ENCODE measurements around the gene PSEN1. TPM values are rescaled to one million over a fixed set of nuclear protein-coding genes. Genes with fewer than 3 reads are reported as not detected.
A peak's percentile ranks its signal among the peaks of the same experiment; 100 is the strongest.

PSEN1 gene
- total and polyA plus RNA-seq, 10 of the 15 experiments (the other 5 are each of a cell fraction or from before 2014, with no cell fraction given): 8.9 to 32.3 (median 21.8) TPM

DNA sequence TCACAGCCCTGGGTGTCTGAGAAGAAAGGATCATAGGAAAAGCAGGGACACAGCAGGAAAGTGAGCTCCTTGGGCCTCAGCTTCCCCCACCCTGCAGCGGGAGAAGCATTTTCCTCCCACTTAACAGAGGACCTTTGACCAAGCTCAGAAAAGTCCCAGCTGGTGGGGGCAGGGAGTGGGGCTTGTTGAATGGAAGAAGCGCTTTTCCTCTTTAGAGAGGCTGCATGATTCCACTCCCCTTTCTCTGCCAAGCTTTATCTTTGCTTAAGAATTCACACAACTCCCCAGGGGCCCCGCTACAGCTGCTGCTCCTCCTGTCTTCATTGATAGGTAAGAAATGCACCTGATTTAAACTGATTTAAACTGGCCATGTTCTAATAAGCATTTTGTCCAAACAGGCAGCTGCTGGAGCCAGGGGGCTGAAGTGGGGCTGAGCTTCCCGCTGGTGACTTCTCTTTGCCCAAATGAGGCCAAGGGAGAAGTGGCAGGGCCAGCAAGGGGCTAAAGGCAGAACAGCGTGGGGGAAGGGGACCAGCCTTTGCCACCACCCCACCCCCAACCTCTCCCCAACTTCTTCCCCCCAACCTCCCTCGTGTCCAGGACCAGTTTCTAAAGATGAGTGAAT lies 99.3 kb downstream of the PSEN1 start:
- no peak overlapping the region for H3K27ac ChIP-seq (ENCODE audit: control insufficient read depth, insufficient read depth)
- no peak overlapping the region for H3K9ac ChIP-seq (ENCODE audit: control insufficient read depth, insufficient read depth, low read length)
- FAIRE-seq (no peak), DNase-seq (ENCODE audit: low read depth, low spot score) (no peak), ATAC-seq (no peak)
- H2AFZ ChIP-seq (ENCODE audit: control insufficient read depth, low read depth, low read length): no peak overlapping the region
- POLR2A ChIA-PET: interaction anchor here (0.6 to 1.1 kb wide), 6 partner anchors 11 to 60 kb away, joined by 3 to 5 read pairs (median 3); no protein-coding TSS in a partner anchor
- H3K4me3 ChIP-seq: no peak overlapping the region
- SMC1A ChIA-PET (ENCODE audit: uncharacterized antibody, unreplicated experiment): interaction anchor here (0.7 to 1.4 kb wide), 6 partner anchors 30 to 242 kb away, joined by 3 to 4 read pairs (median 4); no protein-coding TSS in a partner anchor
- H3K4me1 ChIP-seq (ENCODE audit: control insufficient read depth, insufficient read depth, low read length): peaks cover 22% of the 10 kb centered on the region
- 43% methylated on average over 6 of the region's 6 CpGs for WGBS (ENCODE audit: insufficient coverage, insufficient replicate concordance, low lambda C conversion rate, missing lambda C conversion rate)
- H3K9me3 ChIP-seq (replicated peaks; ENCODE audit: control insufficient read depth, insufficient read depth, low read length): no peaks in the 10 kb centered on the region; the same call in 2 of the 3 replicates
- CTCF ChIA-PET: interaction anchor here (0.6 to 2.1 kb wide), 7 partner anchors 8 to 236 kb away, joined by 3 to 9 read pairs (median 4); no protein-coding TSS in a partner anchor
- H3K27me3 ChIP-seq (replicated peaks in 1 of 2; ENCODE audit: control insufficient read depth in 2 of 2, insufficient read depth in 2 of 2, low read length in 1 of 2): peaks cover 8 to 26% of the 10 kb centered on the region in 2 experiments
- no peaks in the 10 kb centered on the region for H3K79me2 ChIP-seq (ENCODE audit: control insufficient read depth, insufficient read depth, low read length)
- H3K36me3 ChIP-seq (ENCODE audit: control insufficient read depth in 2 of 2, insufficient read depth in 2 of 2, low read length in 1 of 2): no peaks in the 10 kb centered on the region
- BruUV-seq (replicated peaks): no TSS peak
- RAD21 ChIA-PET (ENCODE audit: unreplicated experiment): interaction anchor here (0.8 to 1.3 kb wide), 8 partner anchors 9 to 242 kb away, joined by 3 to 7 read pairs (median 4); no protein-coding TSS in a partner anchor
- TF ChIP-seq JUNB (IDR thresholded peaks at IDR 0.05) (no peak), IRF4 (IDR thresholded peaks at IDR 0.05; ENCODE audit: low read depth, low read length) (no peak), IKZF1 (conservative IDR thresholded peaks at IDR 0.05) (peak; percentile 22; the same call in 1 of the 2 replicates), MEF2B (IDR thresholded peaks at IDR 0.05; ENCODE audit: partially characterized antibody, poor library complexity, severe bottlenecking) (peak; percentile 38)
- in situ Hi-C loops (cut with MboI) (no loop called here), intact Hi-C loops (cut with micrococcal nuclease; ENCODE audit: unreplicated experiment) (no loop called here)
- no peaks in the 10 kb centered on the region for H4K20me1 ChIP-seq (ENCODE audit: control insufficient read depth, insufficient read depth)
- no peak overlapping the region for H3K4me2 ChIP-seq (ENCODE audit: control insufficient read depth, insufficient read depth)

DNA sequence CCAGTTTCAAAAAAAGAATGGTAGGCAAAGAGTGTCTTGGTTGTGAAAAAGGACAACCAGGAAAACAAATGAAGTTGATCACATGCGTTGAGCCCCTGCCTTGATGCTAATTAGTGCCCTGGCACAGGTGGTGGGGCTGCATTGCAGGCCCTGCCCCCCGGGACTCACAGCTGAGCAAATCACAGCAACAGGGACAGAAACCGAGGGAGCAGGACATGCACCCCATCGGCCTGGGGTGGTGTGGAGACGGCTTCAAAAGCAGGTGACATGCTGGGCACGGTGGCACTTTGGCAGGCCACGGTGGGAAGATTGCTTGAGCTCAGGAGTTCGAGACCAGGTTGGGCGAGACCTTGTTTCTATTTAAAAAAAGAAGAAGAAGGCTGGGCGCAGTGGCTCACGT lies 99.8 kb downstream of the PSEN1 start:
- H2AFZ ChIP-seq (ENCODE audit: control insufficient read depth, low read depth, low read length): no peak overlapping the region
- RAD21 ChIA-PET (ENCODE audit: unreplicated experiment): interaction anchor here (1.0 to 1.6 kb wide), 8 partner anchors 8 to 241 kb away, joined by 3 to 7 read pairs (median 4); no protein-coding TSS in a partner anchor
- no peak for ATAC-seq
- H3K79me2 ChIP-seq (ENCODE audit: control insufficient read depth, insufficient read depth, low read length): no peaks in the 10 kb centered on the region
- no peak for DNase-seq (ENCODE audit: low read depth, low spot score)
- intact Hi-C loops (cut with micrococcal nuclease; ENCODE audit: unreplicated experiment) (no loop called here), in situ Hi-C loops (cut with MboI) (no loop called here)
- no peaks in the 10 kb centered on the region for H4K20me1 ChIP-seq (ENCODE audit: control insufficient read depth, insufficient read depth)
- POLR2A ChIA-PET: interaction anchor here (0.6 to 1.1 kb wide), 5 partner anchors 11 to 865 kb away, joined by 3 to 4 read pairs (median 3); no protein-coding TSS in a partner anchor
- no peak overlapping the region for H3K27ac ChIP-seq (ENCODE audit: control insufficient read depth, insufficient read depth)
- no peak overlapping the region for H3K9ac ChIP-seq (ENCODE audit: control insufficient read depth, insufficient read depth, low read length)
- H3K4me2 ChIP-seq (ENCODE audit: control insufficient read depth, insufficient read depth): no peak overlapping the region
- no peaks in the 10 kb centered on the region; the same call in 2 of the 3 replicates for H3K9me3 ChIP-seq (replicated peaks; ENCODE audit: control insufficient read depth, insufficient read depth, low read length)
- H3K36me3 ChIP-seq (ENCODE audit: control insufficient read depth in 2 of 2, insufficient read depth in 2 of 2, low read length in 1 of 2): no peaks in the 10 kb centered on the region
- SMC1A ChIA-PET (ENCODE audit: uncharacterized antibody, unreplicated experiment): interaction anchor here (0.7 to 1.5 kb wide), 7 partner anchors 16 to 242 kb away, joined by 3 to 4 read pairs (median 3); no protein-coding TSS in a partner anchor
- H3K27me3 ChIP-seq (replicated peaks in 1 of 2; ENCODE audit: control insufficient read depth in 2 of 2, insufficient read depth in 2 of 2, low read length in 1 of 2): peaks cover 8 to 26% of the 10 kb centered on the region in 2 experiments
- H3K4me1 ChIP-seq (ENCODE audit: control insufficient read depth, insufficient read depth, low read length): peaks cover 27% of the 10 kb centered on the region
- CTCF ChIA-PET: interaction anchor here (1.0 to 2.1 kb wide), 5 partner anchors 13 to 236 kb away, joined by 3 to 9 read pairs (median 6); no protein-coding TSS in a partner anchor
- no TSS peak for BruUV-seq (replicated peaks)
- FAIRE-seq: no peak
- 23% methylated on average over 11 of the region's 11 CpGs for WGBS (ENCODE audit: insufficient coverage, insufficient replicate concordance, low lambda C conversion rate, missing lambda C conversion rate)
- no peak overlapping the region for H3K4me3 ChIP-seq
- TF ChIP-seq POLR2AphosphoS5 (IDR thresholded peaks at IDR 0.05; ENCODE audit: low read length) (no peak), IKZF2 (IDR thresholded peaks at IDR 0.05) (no peak), EP300 (IDR thresholded peaks at IDR 0.05; ENCODE audit: borderline replicate concordance in 1 of 2, control insufficient read depth in 1 of 2, low read depth in 2 of 2, low read length in 2 of 2) (no peak), HDAC6 (IDR thresholded peaks at IDR 0.05; ENCODE audit: unreplicated experiment) (no peak), CHD4 (IDR thresholded peaks at IDR 0.05) (no peak), POU2F2 (IDR thresholded peaks at IDR 0.05; ENCODE audit: borderline replicate concordance, low read depth, low read length) (no peak), CHD1 (IDR thresholded peaks at IDR 0.05; ENCODE audit: low read depth, low read length) (no peak), NFIC (IDR thresholded peaks at IDR 0.05; ENCODE audit: low read depth, low read length) (no peak), PAX5 (IDR thresholded peaks at IDR 0.05; ENCODE audit: borderline replicate concordance, low read depth, low read length) (no peak), STAT1 (conservative IDR thresholded peaks at IDR 0.05) (no peak)
- TF ChIP-seq, protein P1, sequence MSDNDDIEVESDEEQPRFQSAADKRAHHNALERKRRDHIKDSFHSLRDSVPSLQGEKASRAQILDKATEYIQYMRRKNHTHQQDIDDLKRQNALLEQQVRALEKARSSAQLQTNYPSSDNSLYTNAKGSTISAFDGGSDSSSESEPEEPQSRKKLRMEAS (IDR thresholded peaks at IDR 0.05; ENCODE audit: low read depth, low read length): no peak
- TF ChIP-seq, protein P2, sequence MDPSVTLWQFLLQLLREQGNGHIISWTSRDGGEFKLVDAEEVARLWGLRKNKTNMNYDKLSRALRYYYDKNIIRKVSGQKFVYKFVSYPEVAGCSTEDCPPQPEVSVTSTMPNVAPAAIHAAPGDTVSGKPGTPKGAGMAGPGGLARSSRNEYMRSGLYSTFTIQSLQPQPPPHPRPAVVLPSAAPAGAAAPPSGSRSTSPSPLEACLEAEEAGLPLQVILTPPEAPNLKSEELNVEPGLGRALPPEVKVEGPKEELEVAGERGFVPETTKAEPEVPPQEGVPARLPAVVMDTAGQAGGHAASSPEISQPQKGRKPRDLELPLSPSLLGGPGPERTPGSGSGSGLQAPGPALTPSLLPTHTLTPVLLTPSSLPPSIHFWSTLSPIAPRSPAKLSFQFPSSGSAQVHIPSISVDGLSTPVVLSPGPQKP (IDR thresholded peaks at IDR 0.05; ENCODE audit: low read depth, low read length): no peak

All from GM12878 (cell line).